Naive thymus-derived CD4-positive, alpha-beta T cell (primary cell): ENCODE results near the gene COL12A1. TPM values are rescaled to one million over a fixed set of nuclear protein-coding genes. Genes with fewer than 3 reads are reported as not detected.

Experiments
- ATAC-seq: fragments of 150-1000 bp; cut with Tn5 transposase; 2 replicates; pipeline ENCODE4 v1.10.0; 2021; ENCODE audit warnings: mild to moderate bottlenecking, moderate library complexity
- CTCF ChIA-PET: fragments of 350-600 bp; sonication (Branson Sonifier 250); formaldehyde crosslinking; loops from one replicate; lab custom pipeline; 2021; ENCODE audit warnings: antibody characterized with exemption; lab: Charles Lee
- POLR2A ChIA-PET: fragments of 350-600 bp; sonication (Branson Sonifier 250); formaldehyde crosslinking; loops from one replicate; lab custom pipeline; 2021; ENCODE audit warnings: antibody characterized with exemption, inconsistent platforms; lab: Charles Lee
- DNase-seq, 9 donors: peaks; one replicate each; pipeline versions ENCODE4 v3.0.0 to v3.0.0-alpha.2; 2020 to 2022; ENCODE audit warnings: mixed read lengths in 1 of 9
- H3K27ac ChIP-seq: one replicate; pipeline ENCODE4 v1.7.0; 2013; ENCODE audit warnings: mild to moderate bottlenecking, low read depth, low read length, moderate library complexity
- H3K27me3 ChIP-seq, 2 donors: one replicate each; pipeline ENCODE4 v1.7.0; 2013; ENCODE audit warnings: low read length in 2 of 2, mild to moderate bottlenecking in 2 of 2, moderate library complexity in 2 of 2; ENCODE audit not compliant: control insufficient read depth in 2 of 2, insufficient read depth in 2 of 2
- H3K36me3 ChIP-seq, 3 experiments: 1 replicate in 2 of 3; 2 replicates in 1 of 3; pipeline ENCODE4 v1.7.0; 2013; ENCODE audit warnings: low read length in 3 of 3, mild to moderate bottlenecking in 3 of 3, moderate library complexity in 1 of 3; ENCODE audit not compliant: insufficient read depth in 3 of 3, control insufficient read depth in 2 of 3
- H3K4me1 ChIP-seq, 2 donors: one replicate each; pipeline ENCODE4 v1.7.0; 2013; ENCODE audit warnings: low read length in 2 of 2, mild to moderate bottlenecking in 2 of 2, moderate library complexity in 1 of 2; ENCODE audit not compliant: control insufficient read depth in 2 of 2, insufficient read depth in 2 of 2
- H3K4me3 ChIP-seq: 2 replicates; pipeline ENCODE4 v1.7.0; 2013; ENCODE audit warnings: mild to moderate bottlenecking, low read length
- H3K9me3 ChIP-seq, 3 experiments: 1 replicate in 2 of 3; 2 replicates in 1 of 3; pipeline ENCODE4 v1.7.0; 2013; ENCODE audit warnings: low read length in 3 of 3; ENCODE audit not compliant: control insufficient read depth in 2 of 3
- H3K27ac Mint-ChIP-seq, 9 donors: one replicate each; pipeline ENCODE4 v1.8.0; 2020 to 2022; ENCODE audit warnings: mixed read lengths in 9 of 9, mild to moderate bottlenecking in 8 of 9, moderate library complexity in 5 of 9, inconsistent platforms in 2 of 9
- H3K27me3 Mint-ChIP-seq, 5 donors: one replicate each; pipeline ENCODE4 v1.8.0; 2021 to 2022; ENCODE audit warnings: mixed read lengths in 5 of 5, mild to moderate bottlenecking in 1 of 5
- H3K36me3 Mint-ChIP-seq, 5 donors: one replicate each; pipeline ENCODE4 v1.8.0; 2020 to 2022; ENCODE audit warnings: mixed read lengths in 5 of 5, mild to moderate bottlenecking in 3 of 5, inconsistent platforms in 1 of 5
- H3K4me1 Mint-ChIP-seq, 7 donors: one replicate each; pipeline ENCODE4 v1.8.0; 2020 to 2022; ENCODE audit warnings: mixed read lengths in 7 of 7, mild to moderate bottlenecking in 3 of 7, inconsistent platforms in 1 of 7
- H3K4me3 Mint-ChIP-seq, 10 donors: one replicate each; pipeline ENCODE4 v1.8.0; 2020 to 2022; ENCODE audit warnings: mild to moderate bottlenecking in 10 of 10, mixed read lengths in 10 of 10, moderate library complexity in 6 of 10, inconsistent platforms in 2 of 10
- H3K9me3 Mint-ChIP-seq, 11 donors: one replicate each; pipeline ENCODE4 v1.8.0; 2020 to 2022; ENCODE audit warnings: mixed read lengths in 11 of 11, mild to moderate bottlenecking in 4 of 11, inconsistent platforms in 1 of 11, moderate library complexity in 1 of 11
- intact Hi-C, 2 donors: fragments of 100-400 bp; cut with micrococcal nuclease; formaldehyde crosslinking; loops; one replicate each; pipeline ENCODE4 v1.15.1; 2023
- polyA plus RNA-seq, 2 donors: library from polyadenylated mRNA; unstranded; fragments of 300-500 nt; fragmentation: Illumina TruSeq; gene quantifications; one replicate each; pipeline ENCODE4 v1.2.3, GENCODE V29; 2021
- total RNA-seq, 6 experiments: library from RNA in 5 of 6; stranded (reverse) in 5 of 6; gene quantifications; 1 replicate in 5 of 6; 2 replicates in 1 of 6; pipeline ENCODE4 v1.2.3 and lab custom pipeline; 2021 to 2026

Gene COL12A1
- total and polyA plus RNA-seq, 7 experiments from 2014 or later: 0.27 TPM; not detected in 6

- no peak for DNase-seq
These were observed 24.9 kb upstream of the COL12A1 start for GRCh38 chr6:75230484-75231325.

GRCh38 chr6:75224303-75224926, 18.6 kb upstream of the COL12A1 start:
- no peak overlapping the region for H3K27ac ChIP-seq
- no peaks in the 10 kb centered on the region for H3K4me1 ChIP-seq
- Mint-ChIP-seq H3K36me3 (no peaks in the 10 kb centered on the region), H3K9me3 (no peaks in the 10 kb centered on the region), H3K4me1 (no peaks in the 10 kb centered on the region), H3K27me3 (peaks cover 5 to 26% (median 24%) of the 10 kb centered on the region in 5 donors), H3K27ac (no peak overlapping the region), H3K4me3 (no peak overlapping the region)
- intact Hi-C loops: no loop called here
- H3K27me3 ChIP-seq: no peaks in the 10 kb centered on the region
- no peaks in the 10 kb centered on the region for H3K9me3 ChIP-seq
- no peak for ATAC-seq
- no peaks in the 10 kb centered on the region for H3K36me3 ChIP-seq
- ChIA-PET CTCF (no interaction called here), POLR2A (no interaction called here)
- no peak overlapping the region for H3K4me3 ChIP-seq
- no peak for DNase-seq

More at GRCh38 chr6:75230484-75231325, 24.9 kb upstream of the COL12A1 start:
- Mint-ChIP-seq H3K4me1 (no peaks in the 10 kb centered on the region), H3K9me3 (no peaks in the 10 kb centered on the region), H3K36me3 (peaks cover 0 to 2% (median 0%) of the 10 kb centered on the region in 5 donors), H3K4me3 (no peak overlapping the region), H3K27ac (no peak overlapping the region), H3K27me3 (no peaks in the 10 kb centered on the region)
- Histone ChIP-seq H3K27ac (no peak overlapping the region), H3K27me3 (no peaks in the 10 kb centered on the region), H3K4me3 (no peak overlapping the region), H3K9me3 (no peaks in the 10 kb centered on the region), H3K4me1 (no peaks in the 10 kb centered on the region), H3K36me3 (no peaks in the 10 kb centered on the region)
- ChIA-PET POLR2A (no interaction called here), CTCF (interaction anchor here (1.0 kb wide), 1 partner anchor 22 kb away, joined by 3 read pairs; no protein-coding TSS in a partner anchor)
- intact Hi-C loops: no loop called here
- no peak for ATAC-seq

- Mint-ChIP-seq H3K36me3 (no peaks in the 10 kb centered on the region), H3K27ac (no peak overlapping the region), H3K4me1 (no peaks in the 10 kb centered on the region), H3K4me3 (no peak overlapping the region), H3K27me3 (peaks cover 6 to 32% (median 27%) of the 10 kb centered on the region in 5 donors), H3K9me3 (no peaks in the 10 kb centered on the region)
- H3K4me3 ChIP-seq: no peak overlapping the region
- no peaks in the 10 kb centered on the region for H3K4me1 ChIP-seq
- no peaks in the 10 kb centered on the region for H3K36me3 ChIP-seq
- intact Hi-C loops: no loop called here
- H3K9me3 ChIP-seq: no peaks in the 10 kb centered on the region
- no peak for DNase-seq
- no peaks in the 10 kb centered on the region for H3K27me3 ChIP-seq
- ATAC-seq: no peak
- H3K27ac ChIP-seq: no peak overlapping the region
- ChIA-PET CTCF (interaction anchor here (1.7 kb wide), 1 partner anchor 15 kb away, joined by 4 read pairs; no protein-coding TSS in a partner anchor), POLR2A (no interaction called here)
These were observed 17.6 kb upstream of the COL12A1 start for GRCh38 chr6:75223428-75223827.

- ChIA-PET POLR2A (no interaction called here), CTCF (interaction anchor here (1.7 kb wide), 1 partner anchor 13 kb away, joined by 4 read pairs; no protein-coding TSS in a partner anchor)
- Mint-ChIP-seq H3K4me1 (peaks cover 0 to under 1% (median 0%) of the 10 kb centered on the region in 7 donors), H3K27me3 (peaks cover 6 to 43% (median 34%) of the 10 kb centered on the region in 5 donors), H3K36me3 (no peaks in the 10 kb centered on the region), H3K27ac (no peak overlapping the region), H3K9me3 (no peaks in the 10 kb centered on the region), H3K4me3 (no peak overlapping the region)
- no peaks in the 10 kb centered on the region for H3K36me3 ChIP-seq
- H3K4me1 ChIP-seq: no peaks in the 10 kb centered on the region
- no peaks in the 10 kb centered on the region for H3K9me3 ChIP-seq
- no peak overlapping the region for H3K27ac ChIP-seq
- DNase-seq: no peak
- no peaks in the 10 kb centered on the region for H3K27me3 ChIP-seq
- no peak overlapping the region for H3K4me3 ChIP-seq
- ATAC-seq: no peak
- intact Hi-C loops: no loop called here
These were observed 16.4 kb upstream of the COL12A1 start for GRCh38 chr6:75222261-75222660.

GRCh38 chr6:75221116-75221515, 15.3 kb upstream of the COL12A1 start:
- H3K9me3 Mint-ChIP-seq: no peaks in the 10 kb centered on the region
- H3K4me3 Mint-ChIP-seq: no peak overlapping the region
- H3K4me3 ChIP-seq: no peak overlapping the region
- H3K36me3 ChIP-seq: no peaks in the 10 kb centered on the region
- ChIA-PET POLR2A (interaction anchor here (0.6 kb wide), 2 partner anchors 17 to 1483 kb away, joined by 3 to 8 read pairs; no protein-coding TSS in a partner anchor), CTCF (interaction anchor here (2.5 kb wide), 1 partner anchor 11 kb away, joined by 13 read pairs; no protein-coding TSS in a partner anchor)
- ATAC-seq (no peak), DNase-seq (no peak)
- no peaks in the 10 kb centered on the region for H3K4me1 ChIP-seq
- H3K4me1 Mint-ChIP-seq: peaks cover 0 to 3% (median 0%) of the 10 kb centered on the region in 7 donors
- H3K27ac Mint-ChIP-seq: no peak overlapping the region
- H3K36me3 Mint-ChIP-seq: no peaks in the 10 kb centered on the region
- no peaks in the 10 kb centered on the region for H3K9me3 ChIP-seq
- H3K27me3 Mint-ChIP-seq: peaks cover 12 to 45% (median 36%) of the 10 kb centered on the region in 5 donors
- no peak overlapping the region for H3K27ac ChIP-seq
- intact Hi-C loops: no loop called here
- H3K27me3 ChIP-seq: peaks cover 0 to 2% of the 10 kb centered on the region in 2 donors

- CTCF ChIA-PET: interaction anchor here (2.5 kb wide), 1 partner anchor 10 kb away, joined by 13 read pairs; no protein-coding TSS in a partner anchor
- Mint-ChIP-seq H3K36me3 (no peaks in the 10 kb centered on the region), H3K4me3 (no peak overlapping the region), H3K27me3 (peaks cover 18 to 51% (median 39%) of the 10 kb centered on the region in 5 donors), H3K9me3 (no peaks in the 10 kb centered on the region), H3K27ac (no peak overlapping the region), H3K4me1 (peaks cover 0 to 3% (median 0%) of the 10 kb centered on the region in 7 donors)
- Histone ChIP-seq H3K4me1 (no peaks in the 10 kb centered on the region), H3K27ac (no peak overlapping the region), H3K36me3 (no peaks in the 10 kb centered on the region), H3K4me3 (no peak overlapping the region), H3K27me3 (peaks cover 0 to 4% of the 10 kb centered on the region in 2 donors), H3K9me3 (no peaks in the 10 kb centered on the region)
- POLR2A ChIA-PET: interaction anchor here (0.6 kb wide), 2 partner anchors 17 to 1483 kb away, joined by 3 to 8 read pairs; no protein-coding TSS in a partner anchor
- DNase-seq (no peak), ATAC-seq (no peak)
- intact Hi-C loops: no loop called here
These were observed 14.5 kb upstream of the COL12A1 start for GRCh38 chr6:75220357-75220756.
